HepG2 (cell line): ENCODE data around the gene CDK6. TPM values are rescaled to one million over a fixed set of nuclear protein-coding genes. Genes with fewer than 3 reads are reported as not detected.
A peak's percentile ranks its signal among the peaks of the same experiment; 100 is the strongest.

Source experiments
- ATAC-seq: fragments of 200-7000 bp; cut with Tn5 transposase; 3 replicates; pipeline ENCODE4 v1.9.1; 2020; ENCODE audit warnings: mild to moderate bottlenecking, moderate library complexity
- BruUV-seq: library from RNA; stranded (reverse); fragments of 400-500 nt; replicated peaks from 2 replicates; lab custom pipeline; 2021; lab: Mats Ljungman, UMichigan
- CTCF ChIA-PET: fragments of 300-600 bp; formaldehyde crosslinking; extraction: SDS; loops from one replicate; lab custom pipeline; 2021; ENCODE audit warnings: low total read pairs, inconsistent platforms, low intra/inter-chr PET ratio; lab: Yijun Ruan, JAX
- POLR2A ChIA-PET: fragments of 350-600 bp; sonication (Branson Sonifier 250); formaldehyde crosslinking; loops from one replicate; lab custom pipeline; 2020; ENCODE audit warnings: antibody characterized with exemption, inconsistent platforms; lab: Yijun Ruan, JAX
- DNase-seq: peaks from one replicate; pipeline ENCODE4 v3.0.0-alpha.2; 2015; ENCODE audit warnings: low spot score
- FAIRE-seq: peaks from 3 replicates; lab custom pipeline; 2011; peaks lifted over from hg19 to GRCh38; lab: Jason Lieb, UNC
- H2AFZ ChIP-seq: one replicate; pipeline ENCODE4 v1.6.1; 2011; ENCODE audit warnings: low read length, inconsistent platforms
- H3K27ac ChIP-seq: fragments of 300-600 bp; 3 replicates; pipeline ENCODE4 v1.8.0; 2011; ENCODE audit warnings: mixed run types, mild to moderate bottlenecking, mixed read lengths, low read length, inconsistent platforms; ENCODE audit not compliant: insufficient read depth; ENCODE audit errors: extremely low read length
- H3K27me3 ChIP-seq, 2 experiments: fragments of 200-600 bp in 1 of 2; 2 replicates in 1 of 2; 3 replicates in 1 of 2; pipeline versions ENCODE4 v1.6.0 to v1.8.0; 2011; ENCODE audit warnings: low read length in 2 of 2, mild to moderate bottlenecking in 2 of 2, moderate library complexity in 2 of 2, inconsistent platforms in 1 of 2; ENCODE audit not compliant: insufficient read depth in 2 of 2, control insufficient read depth in 1 of 2
- H3K36me3 ChIP-seq, 2 experiments: fragments of 200-600 bp in 1 of 2; replicated peaks in 1 of 2; 2 replicates in 1 of 2; 3 replicates in 1 of 2; pipeline versions ENCODE4 v1.5.1 to v1.8.0; 2011; ENCODE audit warnings: low read length in 2 of 2, inconsistent platforms in 1 of 2; ENCODE audit not compliant: insufficient read depth in 2 of 2, control insufficient read depth in 1 of 2
- H3K4me1 ChIP-seq: 2 replicates; pipeline ENCODE4 v1.5.1; 2012; ENCODE audit warnings: low read length, inconsistent platforms; ENCODE audit not compliant: insufficient read depth
- H3K4me2 ChIP-seq: 2 replicates; pipeline ENCODE4 v1.6.0; 2011; ENCODE audit warnings: low read depth, low read length, inconsistent platforms
- H3K4me3 ChIP-seq, 3 experiments: fragments of 200-600 bp in 1 of 3; sonication (generic), shearing (Covaris generic) in 1 of 3; replicated peaks in 1 of 3; 2 replicates each; pipeline ENCODE4 v1.5.1; 2011 to 2016; ENCODE audit warnings: low read length in 3 of 3, inconsistent platforms in 2 of 3, low read depth in 2 of 3, mild to moderate bottlenecking in 2 of 3, control low read depth in 1 of 3, mixed read lengths in 1 of 3; ENCODE audit not compliant: insufficient read depth in 1 of 3
- H3K79me2 ChIP-seq: one replicate; pipeline ENCODE4 v1.6.1; 2011; ENCODE audit warnings: low read length, inconsistent platforms; ENCODE audit not compliant: insufficient read depth
- H3K9ac ChIP-seq: 2 replicates; pipeline ENCODE4 v1.6.0; 2011; ENCODE audit warnings: mild to moderate bottlenecking, low read depth, low read length, inconsistent platforms; ENCODE audit not compliant: insufficient read depth
- H3K9me3 ChIP-seq: 2 replicates; pipeline ENCODE4 v1.5.1; 2012; ENCODE audit warnings: mild to moderate bottlenecking, low read length
- H4K20me1 ChIP-seq: 2 replicates; pipeline ENCODE4 v1.6.0; 2011; ENCODE audit warnings: inconsistent platforms, mild to moderate bottlenecking, low read length, moderate library complexity; ENCODE audit not compliant: insufficient read depth
- BCL3 ChIP-seq: sonication (generic); formaldehyde crosslinking; IDR thresholded peaks from 2 replicates; pipeline ENCODE4 v1.5.1; 2020; ENCODE audit warnings: mild to moderate bottlenecking, missing genetic modification reagents, moderate library complexity
- CEBPB ChIP-seq: IDR thresholded peaks from 2 replicates; pipeline ENCODE4 v1.6.1; 2011; ENCODE audit warnings: low read depth, low read length, improper control_type of control experiment, borderline replicate concordance
- KLF16 ChIP-seq, 2 experiments: sonication (generic) in 1 of 2; formaldehyde crosslinking in 1 of 2; IDR thresholded peaks; 2 replicates each; pipeline versions ENCODE4 v1.6.1 to v1.8.0; 2016 to 2023; ENCODE audit warnings: missing genetic modification reagents in 2 of 2, missing compliant biosample characterization in 1 of 2
- SALL1 ChIP-seq: sonication (generic); formaldehyde crosslinking; IDR thresholded peaks from 2 replicates; pipeline ENCODE4 v1.8.0; 2022; ENCODE audit warnings: mild to moderate bottlenecking, missing genetic modification reagents
- ZNF234 ChIP-seq: sonication (generic); formaldehyde crosslinking; conservative IDR thresholded peaks from 2 replicates; pipeline ENCODE4 v1.5.1; 2020; ENCODE audit warnings: mild to moderate bottlenecking, missing genetic modification reagents
- WGBS: methylation state at CpG from one replicate; pipeline ENCODE4 v1.1.6; 2017; ENCODE audit warnings: low lambda C conversion rate; 5-methylcytosine and 5-hydroxymethylcytosine counted together
- in situ Hi-C: cut with HindIII; loops from 2 replicates; pipeline ENCODE4 v1.10.0; 2017; ENCODE audit warnings: low pct_unique_long_range_greater_than_20kb; ENCODE audit not compliant: extremely low pct_ligation_motif_present
- intact Hi-C: fragments of 100-400 bp; cut with micrococcal nuclease; formaldehyde crosslinking; loops from one replicate; pipeline ENCODE4 v1.10.0; 2022; ENCODE audit not compliant: unreplicated experiment
- polyA plus RNA-seq, 8 experiments: library from polyadenylated mRNA; depleted of rRNA in 3 of 8; stranded (reverse) in 7 of 8; unstranded in 1 of 8; fragments of >200 nt; fragmentation: Illumina TruSeq in 4 of 8; extraction: Trizol in 4 of 8; gene quantifications; 2 replicates each; pipeline versions ENCODE4 v1.2.1 to v1.2.3, GENCODE V29; 2011 to 2016; ENCODE audit warnings: low read depth in 4 of 8, missing spikeins in 1 of 8, mixed read lengths in 1 of 8; ENCODE audit not compliant: insufficient read depth in 1 of 8
- total RNA-seq, 5 experiments: library from RNA; depleted of rRNA; stranded (reverse); fragments of >200 nt; fragmentation: Illumina TruSeq; extraction: Trizol; gene quantifications; 2 replicates each; pipeline ENCODE4 v1.2.3, GENCODE V29; 2016; ENCODE audit warnings: low read depth in 1 of 5

Gene CDK6
- total and polyA plus RNA-seq, 2 of the 13 experiments (the other 11 are each of a cell fraction or from before 2014, with no cell fraction given) = 34.6 to 90.8 TPM

- H4K20me1 ChIP-seq = no peaks in the 10 kb centered on the region
- H3K36me3 ChIP-seq = peaks cover 10 to 68% of the 10 kb centered on the region in 2 experiments
- no peak overlapping the region for H3K4me3 ChIP-seq
- no peak overlapping the region for H3K4me2 ChIP-seq
- no peaks in the 10 kb centered on the region for H3K9me3 ChIP-seq
- H2AFZ ChIP-seq = no peak overlapping the region
- CTCF ChIA-PET = no interaction called here
- intact Hi-C loops = no loop called here
- DNase-seq = no peak
- no peaks in the 10 kb centered on the region for H3K4me1 ChIP-seq
- no peak for ATAC-seq
- WGBS = 94% methylated on average over 4 of the region's 4 CpGs
- in situ Hi-C loops = no loop called here
- H3K27me3 ChIP-seq = no peaks in the 10 kb centered on the region
- POLR2A ChIA-PET = no interaction called here
- no peak for FAIRE-seq
- no peak overlapping the region for H3K27ac ChIP-seq
- no peaks in the 10 kb centered on the region for H3K79me2 ChIP-seq
- no peak overlapping the region for H3K9ac ChIP-seq
- no TSS peak for BruUV-seq
- TF ChIP-seq CEBPB (peak; percentile 60; the same call in 1 of the 2 replicates), BCL3 (CRISPR knock-in tag) (no peak)
Observed at GRCh38 chr7:92569137-92569536, 267.2 kb downstream of the CDK6 start.

- Histone ChIP-seq H3K79me2 (no peaks in the 10 kb centered on the region), H3K4me3 (no peak overlapping the region), H2AFZ (no peak overlapping the region), H3K4me2 (no peak overlapping the region), H4K20me1 (no peaks in the 10 kb centered on the region; the same call in 1 of the 2 replicates), H3K27me3 (no peaks in the 10 kb centered on the region), H3K27ac (no peak overlapping the region), H3K36me3 (peaks cover 10 to 71% of the 10 kb centered on the region in 2 experiments; a peak in 4 of 5 replicates), H3K9ac (no peak overlapping the region), H3K4me1 (no peaks in the 10 kb centered on the region), H3K9me3 (no peaks in the 10 kb centered on the region)
- in situ Hi-C loops (no loop called here), intact Hi-C loops (no loop called here)
- WGBS = 97% methylated on average over 6 of the region's 6 CpGs
- ATAC-seq = no peak
- TF ChIP-seq KLF16 (CRISPR knock-in tag; IDR thresholded peaks at IDR 0.05) = no peak
- TF ChIP-seq ZNF234 (CRISPR knock-in tag) = no peak
- TF ChIP-seq SALL1 (CRISPR knock-in tag) = no peak
- no peak for DNase-seq
- no TSS peak for BruUV-seq
- no peak for FAIRE-seq
- ChIA-PET POLR2A (no interaction called here), CTCF (no interaction called here)
Observed at GRCh38 chr7:92567460-92567859, 268.9 kb downstream of the CDK6 start.
